HL-60 (cell line): Measurements from ENCODE around the gene ORC5.

ENCODE experiments used
- DNase-seq, 2 experiments: peaks; one replicate each; pipeline ENCODE4 v3.0.0-alpha.2; 2010 to 2020; ENCODE audit warnings: low read depth in 1 of 2, low spot score in 1 of 2
- H3K27ac ChIP-seq: fragments of 250-450 bp; sonication (Bioruptor Pico); replicated peaks from 2 replicates; pipeline ENCODE4 v1.5.1; 2020; ENCODE audit warnings: mild to moderate bottlenecking, moderate library complexity
- H3K27me3 ChIP-seq: fragments of 250-450 bp; sonication (Bioruptor Pico); 2 replicates; pipeline ENCODE4 v1.5.1; 2021; ENCODE audit warnings: mild to moderate bottlenecking, moderate library complexity; ENCODE audit not compliant: insufficient read depth, poor library complexity, severe bottlenecking
- H3K4me3 ChIP-seq: replicated peaks from 2 replicates; pipeline ENCODE4 v1.5.1; 2011; ENCODE audit warnings: mild to moderate bottlenecking, control low read depth, low read length; ENCODE audit not compliant: insufficient read depth
- GABPA ChIP-seq: IDR thresholded peaks from 2 replicates; pipeline ENCODE4 v1.6.1; 2012; ENCODE audit warnings: low read depth
- POLR2AphosphoS5 ChIP-seq: IDR thresholded peaks from 2 replicates; pipeline ENCODE4 v1.6.1; 2012; ENCODE audit warnings: low read depth
- REST ChIP-seq: IDR thresholded peaks from 2 replicates; pipeline ENCODE4 v1.6.1; 2012; ENCODE audit warnings: low read depth; ENCODE audit not compliant: insufficient replicate concordance
- SPI1 ChIP-seq: IDR thresholded peaks from 2 replicates; pipeline ENCODE4 v1.6.1; 2012; ENCODE audit warnings: low read depth, mild to moderate bottlenecking, borderline replicate concordance
- TF ChIP-seq, protein P1 (sequence below): IDR thresholded peaks from one replicate; pipeline ENCODE4 v1.5.1; 2011; ENCODE audit warnings: low read length, control low read depth, inconsistent platforms; ENCODE audit not compliant: insufficient read depth

The ORC5 gene

GRCh38 chr7:104152468-104152867 is 55.3 kb downstream of the ORC5 start:
- no peak for DNase-seq
- TF ChIP-seq REST (no peak), GABPA (no peak), SPI1 (no peak), POLR2AphosphoS5 (no peak)
- TF ChIP-seq, protein P1, sequence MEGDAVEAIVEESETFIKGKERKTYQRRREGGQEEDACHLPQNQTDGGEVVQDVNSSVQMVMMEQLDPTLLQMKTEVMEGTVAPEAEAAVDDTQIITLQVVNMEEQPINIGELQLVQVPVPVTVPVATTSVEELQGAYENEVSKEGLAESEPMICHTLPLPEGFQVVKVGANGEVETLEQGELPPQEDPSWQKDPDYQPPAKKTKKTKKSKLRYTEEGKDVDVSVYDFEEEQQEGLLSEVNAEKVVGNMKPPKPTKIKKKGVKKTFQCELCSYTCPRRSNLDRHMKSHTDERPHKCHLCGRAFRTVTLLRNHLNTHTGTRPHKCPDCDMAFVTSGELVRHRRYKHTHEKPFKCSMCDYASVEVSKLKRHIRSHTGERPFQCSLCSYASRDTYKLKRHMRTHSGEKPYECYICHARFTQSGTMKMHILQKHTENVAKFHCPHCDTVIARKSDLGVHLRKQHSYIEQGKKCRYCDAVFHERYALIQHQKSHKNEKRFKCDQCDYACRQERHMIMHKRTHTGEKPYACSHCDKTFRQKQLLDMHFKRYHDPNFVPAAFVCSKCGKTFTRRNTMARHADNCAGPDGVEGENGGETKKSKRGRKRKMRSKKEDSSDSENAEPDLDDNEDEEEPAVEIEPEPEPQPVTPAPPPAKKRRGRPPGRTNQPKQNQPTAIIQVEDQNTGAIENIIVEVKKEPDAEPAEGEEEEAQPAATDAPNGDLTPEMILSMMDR, result no peak
- H3K27me3 ChIP-seq, result no peaks in the 10 kb centered on the region
- no peak overlapping the region for H3K4me3 ChIP-seq
- no peak overlapping the region for H3K27ac ChIP-seq

- no peak overlapping the region for H3K4me3 ChIP-seq
- H3K27ac ChIP-seq, result no peak overlapping the region
- no peaks in the 10 kb centered on the region for H3K27me3 ChIP-seq
- TF ChIP-seq REST, result no peak
- TF ChIP-seq, protein P1, result no peak
- no peak for TF ChIP-seq GABPA
- no peak for TF ChIP-seq POLR2AphosphoS5
- no peak for TF ChIP-seq SPI1
- no peak for DNase-seq
Observed at GRCh38 chr7:104150470-104150869, 57.3 kb downstream of the ORC5 start.

- Histone ChIP-seq H3K27ac (no peak overlapping the region), H3K4me3 (no peak overlapping the region), H3K27me3 (no peaks in the 10 kb centered on the region)
- DNase-seq, result no peak
- TF ChIP-seq GABPA (no peak), REST (no peak), POLR2AphosphoS5 (no peak), SPI1 (no peak)
- TF ChIP-seq, protein P1, result no peak
Observed at GRCh38 chr7:104149822-104150221, 58.0 kb downstream of the ORC5 start.
